ENCODE results near the gene CLSTN1.
"Not testable (repeated sequence)": the region's sequence is repeated elsewhere in the genome, so short reads cannot be mapped to it uniquely, and the experiment has no call there.

CLSTN1 gene

DNA sequence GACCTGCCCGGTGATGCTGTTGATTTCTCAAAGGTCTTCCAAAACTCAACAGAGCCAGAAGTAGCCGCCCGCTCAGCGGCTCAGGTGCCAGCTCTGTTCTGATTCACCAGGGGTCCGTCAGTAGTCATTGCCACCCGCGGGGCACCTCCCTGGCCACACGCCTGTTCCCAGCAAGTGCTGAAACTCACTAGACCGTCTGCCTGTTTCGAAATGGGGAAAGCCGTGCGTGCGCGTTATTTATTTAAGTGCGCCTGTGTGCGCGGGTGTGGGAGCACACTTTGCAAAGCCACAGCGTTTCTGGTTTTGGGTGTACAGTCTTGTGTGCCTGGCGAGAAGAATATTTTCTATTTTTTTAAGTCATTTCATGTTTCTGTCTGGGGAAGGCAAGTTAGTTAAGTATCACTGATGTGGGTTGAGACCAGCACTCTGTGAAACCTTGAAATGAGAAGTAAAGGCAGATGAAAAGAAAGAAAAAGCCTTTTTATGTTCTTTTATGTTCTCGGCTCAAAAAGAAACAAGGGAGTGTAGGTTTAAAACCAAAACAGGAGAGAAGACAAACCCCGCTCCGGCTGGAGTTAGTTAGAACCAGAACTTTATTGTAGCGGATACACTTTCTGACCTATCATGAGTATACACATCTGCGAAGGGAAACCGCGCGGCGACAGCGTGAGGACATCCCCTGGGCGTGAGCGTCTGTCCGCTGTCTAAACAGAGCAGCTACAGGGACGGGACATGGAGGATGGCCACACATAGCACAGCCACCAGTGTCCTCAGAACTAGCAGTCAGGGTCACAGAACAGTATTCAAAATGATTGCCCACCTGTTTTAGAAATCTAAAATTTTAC is 95.1 kb downstream of the CLSTN1 start:
- peak in 1 of 2 donors; percentile 45 for DNase-seq

- no peak for DNase-seq
Measured at GRCh38 chr1:9726905-9727595, 96.7 kb downstream of the CLSTN1 start.

DNA sequence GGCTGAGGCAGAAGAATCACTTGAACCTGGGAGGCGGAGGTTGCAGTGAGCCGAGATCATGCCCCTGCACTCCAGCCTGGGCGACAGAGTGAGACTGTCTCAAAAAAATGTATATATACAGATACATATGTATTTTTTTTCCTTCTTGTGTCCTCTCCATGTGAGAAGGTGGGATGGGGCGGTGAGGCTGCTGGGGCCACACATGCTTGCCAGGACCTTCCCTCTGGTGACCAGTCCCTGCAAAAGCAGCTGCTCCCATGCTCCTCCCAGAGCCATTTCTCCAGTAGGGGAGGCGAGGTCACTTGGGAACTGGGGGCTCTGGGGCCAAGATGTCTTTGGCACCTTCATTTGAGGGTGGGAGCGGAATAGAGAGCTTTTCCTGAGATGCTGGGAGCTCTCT is 97.4 kb downstream of the CLSTN1 start:
- DNase-seq, result no peak

- DNase-seq, result peak; percentile 54 to 77
Measured at GRCh38 chr1:9724706-9725476, 98.9 kb downstream of the CLSTN1 start.

GRCh38 chr1:9723926-9724325 is 99.8 kb downstream of the CLSTN1 start:
- no peak for DNase-seq

GRCh38 chr1:9723068-9723805 is 100.5 kb downstream of the CLSTN1 start:
- DNase-seq, result no peak

DNA sequence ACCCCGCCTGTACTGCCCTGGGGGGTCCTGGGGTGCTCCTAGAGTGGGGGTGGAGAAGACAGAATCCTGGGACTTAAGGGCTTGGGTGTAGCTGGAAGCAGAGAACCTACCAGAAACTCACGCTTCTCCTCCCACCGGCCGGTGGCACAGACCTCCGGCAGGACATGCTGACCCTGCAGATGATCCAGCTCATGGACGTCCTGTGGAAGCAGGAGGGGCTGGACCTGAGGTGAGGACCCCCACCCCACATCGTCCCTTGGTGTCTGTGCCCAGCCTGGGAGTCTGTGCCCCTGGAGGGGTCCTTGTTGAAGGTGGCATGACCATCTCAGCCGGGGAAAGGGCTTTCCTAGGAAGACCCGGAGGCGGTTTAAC is 101.4 kb downstream of the CLSTN1 start:
- DNase-seq, result no peak

DNA sequence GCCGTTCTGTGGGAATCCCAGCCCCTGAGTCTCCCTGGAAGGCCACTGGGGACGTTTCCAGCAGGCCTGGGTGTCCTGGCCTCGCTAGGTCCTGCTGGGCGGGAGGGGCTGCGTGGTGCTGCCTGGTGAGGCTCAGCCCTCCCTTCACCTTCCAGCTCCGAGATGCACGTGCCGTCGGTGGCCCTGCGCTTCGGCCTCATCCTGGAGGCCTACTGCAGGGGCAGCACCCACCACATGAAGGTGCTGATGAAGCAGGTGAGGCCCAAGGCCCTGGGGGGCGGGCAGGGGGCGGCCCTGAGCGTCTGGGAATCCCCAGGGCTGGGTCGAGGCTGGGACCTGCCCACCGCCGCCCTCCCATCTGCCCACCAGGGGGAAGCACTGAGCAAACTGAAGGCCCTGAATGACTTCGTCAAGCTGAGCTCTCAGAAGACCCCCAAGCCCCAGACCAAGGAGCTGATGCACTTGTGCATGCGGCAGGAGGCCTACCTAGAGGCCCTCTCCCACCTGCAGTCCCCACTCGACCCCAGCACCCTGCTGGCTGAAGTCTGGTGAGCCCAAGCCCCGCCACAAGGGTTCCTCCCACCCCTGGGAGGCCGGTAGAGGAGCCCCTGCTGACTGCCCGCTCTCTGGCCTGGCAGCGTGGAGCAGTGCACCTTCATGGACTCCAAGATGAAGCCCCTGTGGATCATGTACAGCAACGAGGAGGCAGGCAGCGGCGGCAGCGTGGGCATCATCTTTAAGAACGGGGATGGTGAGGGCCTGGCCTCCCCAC is 102.0 kb downstream of the CLSTN1 start:
- peak in 1 of 2 donors; percentile 43 for DNase-seq

DNA sequence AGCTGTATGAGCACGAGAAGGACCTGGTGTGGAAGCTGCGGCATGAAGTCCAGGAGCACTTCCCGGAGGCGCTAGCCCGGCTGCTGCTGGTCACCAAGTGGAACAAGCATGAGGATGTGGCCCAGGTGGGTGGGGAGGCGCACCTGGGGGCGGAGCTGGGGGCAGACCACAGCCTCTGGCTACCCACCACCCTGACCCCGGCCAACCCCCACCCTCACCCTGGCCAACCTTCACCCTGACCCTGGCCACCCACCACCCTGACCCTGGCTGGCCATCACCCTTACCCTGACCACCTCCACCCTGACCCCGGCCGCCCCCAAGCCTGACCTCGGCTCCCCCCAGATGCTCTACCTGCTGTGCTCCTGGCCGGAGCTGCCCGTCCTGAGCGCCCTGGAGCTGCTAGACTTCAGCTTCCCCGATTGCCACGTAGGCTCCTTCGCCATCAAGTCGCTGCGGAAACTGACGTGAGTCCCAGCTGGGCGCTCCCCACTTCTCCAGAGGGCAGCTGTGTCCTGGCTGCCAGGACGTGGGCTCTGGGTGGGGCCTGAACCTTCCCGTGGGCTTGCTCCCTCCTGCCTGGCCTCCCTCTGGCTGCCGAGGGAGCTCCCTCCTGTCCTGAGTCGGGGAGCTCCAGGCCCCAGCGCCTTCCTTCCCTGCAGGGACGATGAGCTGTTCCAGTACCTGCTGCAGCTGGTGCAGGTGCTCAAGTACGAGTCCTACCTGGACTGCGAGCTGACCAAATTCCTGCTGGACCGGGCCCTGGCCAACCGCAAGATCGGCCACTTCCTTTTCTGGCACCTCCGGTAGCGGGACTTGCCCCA is 102.8 kb downstream of the CLSTN1 start:
- DNase-seq, result no peak

GRCh38 chr1:9719978-9720722 is 103.6 kb downstream of the CLSTN1 start:
- no peak for DNase-seq

DNA sequence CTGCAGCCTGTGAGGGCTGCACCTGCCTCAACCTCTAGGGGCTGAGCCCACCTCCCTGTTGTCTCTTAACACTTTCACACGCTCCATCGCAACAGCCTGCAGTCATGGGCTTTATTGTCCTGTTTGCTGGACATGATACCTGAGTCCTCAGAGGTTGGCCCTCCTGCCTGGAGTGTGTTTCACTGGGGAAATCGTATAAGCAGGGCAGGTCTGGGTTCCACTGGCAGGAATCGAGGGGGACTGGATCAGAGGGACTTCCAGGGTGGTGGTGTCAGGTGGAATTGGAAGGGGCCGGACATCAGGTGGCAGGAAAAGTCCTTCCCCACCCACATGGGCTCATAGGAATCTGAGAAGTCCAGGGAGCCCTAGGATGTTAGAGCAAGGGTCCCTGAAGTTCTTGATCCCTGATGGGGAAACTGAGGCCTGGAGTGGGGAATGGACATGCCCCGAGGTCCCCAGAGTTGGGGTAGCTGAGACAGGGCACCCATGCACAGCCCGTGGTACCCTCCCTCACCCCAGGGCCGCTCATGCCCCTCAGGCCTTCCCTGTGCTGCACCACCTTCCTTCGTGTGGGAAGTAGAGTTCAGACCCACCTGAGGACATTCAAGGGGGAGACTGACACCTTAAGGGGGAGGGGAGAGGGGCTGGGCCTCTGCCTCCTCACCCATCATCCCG is 105.6 kb downstream of the CLSTN1 start:
- DNase-seq, result no peak

- DNase-seq, result peak; percentile 45 to 66
Measured at GRCh38 chr1:9717193-9718005, 106.4 kb downstream of the CLSTN1 start.

- no peak for DNase-seq
Measured at GRCh38 chr1:9716404-9717192, 107.2 kb downstream of the CLSTN1 start.

DNA sequence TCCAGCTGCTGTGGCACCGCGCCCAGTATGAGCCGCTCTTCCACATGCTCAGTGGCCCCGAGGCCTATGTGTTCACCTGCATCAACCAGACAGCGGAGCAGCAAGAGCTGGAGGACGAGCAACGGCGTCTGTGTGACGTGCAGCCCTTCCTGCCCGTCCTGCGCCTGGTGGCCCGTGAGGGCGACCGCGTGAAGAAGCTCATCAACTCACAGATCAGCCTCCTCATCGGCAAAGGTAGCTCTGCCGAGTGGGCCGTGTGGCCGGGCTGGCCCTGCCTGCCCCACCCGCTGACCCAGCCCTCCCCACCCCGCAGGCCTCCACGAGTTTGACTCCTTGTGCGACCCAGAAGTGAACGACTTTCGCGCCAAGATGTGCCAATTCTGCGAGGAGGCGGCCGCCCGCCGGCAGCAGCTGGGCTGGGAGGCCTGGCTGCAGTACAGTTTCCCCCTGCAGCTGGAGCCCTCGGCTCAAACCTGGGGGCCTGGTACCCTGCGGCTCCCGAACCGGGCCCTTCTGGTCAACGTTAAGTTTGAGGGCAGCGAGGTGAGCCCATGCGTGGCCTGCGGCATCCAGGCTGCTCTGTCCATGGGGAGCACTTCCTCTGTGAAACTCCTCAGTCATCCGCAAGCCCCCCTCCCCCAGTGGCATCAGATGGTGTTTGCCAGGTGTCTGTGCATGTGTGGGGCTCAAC is 108.1 kb downstream of the CLSTN1 start:
- DNase-seq, result no peak

DNA sequence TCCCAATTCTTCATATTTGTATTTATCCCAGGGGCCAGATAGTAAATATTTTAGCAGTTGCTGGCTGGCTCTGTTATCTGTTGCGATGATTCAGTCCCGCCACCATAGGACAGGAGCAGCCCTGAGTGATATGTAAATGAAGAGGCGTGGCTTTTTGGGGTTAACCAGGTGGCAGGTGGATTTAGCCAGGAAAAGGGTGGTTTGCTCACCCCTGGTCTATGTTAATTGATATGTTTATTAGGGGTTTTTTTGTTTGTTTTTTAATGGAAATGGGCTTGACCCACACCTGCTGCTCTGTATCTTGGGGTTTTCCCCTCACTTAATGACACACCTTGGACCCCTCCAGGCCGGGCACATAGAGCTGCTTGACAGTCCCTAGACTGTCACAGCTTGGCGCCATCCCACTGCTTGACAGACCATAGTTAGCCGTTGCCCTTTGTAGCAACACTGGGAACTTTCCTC is 109.5 kb downstream of the CLSTN1 start:
- DNase-seq, result no peak

- DNase-seq, result not testable (repeated sequence)
Measured at GRCh38 chr1:9712767-9713166, 111.0 kb downstream of the CLSTN1 start.

GRCh38 chr1:9711466-9712020 is 112.2 kb downstream of the CLSTN1 start:
- no peak for DNase-seq
